HEK293 (cell line): ENCODE results near the gene EBI3.
A peak's percentile ranks its signal among the peaks of the same experiment; 100 is the strongest.

Experiments
- CTCF ChIA-PET: fragments of 350-600 bp; formaldehyde crosslinking; extraction: SDS; loops from one replicate; lab custom pipeline; 2021; ENCODE audit warnings: antibody characterized with exemption; lab: Yijun Ruan, JAX
- POLR2A ChIA-PET: fragments of 300-600 bp; formaldehyde crosslinking; extraction: SDS; loops from one replicate; lab custom pipeline; 2020; ENCODE audit warnings: antibody characterized with exemption, inconsistent platforms; lab: Yijun Ruan, JAX
- H3K27ac ChIP-seq: fragments of 200-500 bp; sonication (Bioruptor generic); 2 replicates; pipeline ENCODE4 v1.5.1; 2014; ENCODE audit warnings: low read depth, low read length, control low read depth, inconsistent platforms; ENCODE audit errors: extremely low read depth
- H3K36me3 ChIP-seq, 2 experiments: fragments of 200-500 bp in 1 of 2; sonication (Bioruptor generic) in 1 of 2; 1 replicate in 1 of 2; 2 replicates in 1 of 2; pipeline ENCODE4 v1.5.1; 2014 to 2017; ENCODE audit warnings: inconsistent platforms in 2 of 2, low read length in 2 of 2; ENCODE audit not compliant: control insufficient read depth in 2 of 2, insufficient read depth in 1 of 2
- H3K4me1 ChIP-seq: fragments of 200-500 bp; sonication (Bioruptor generic); 2 replicates; pipeline ENCODE4 v1.5.1; 2014; ENCODE audit warnings: mild to moderate bottlenecking, low read length, inconsistent platforms; ENCODE audit not compliant: control insufficient read depth, insufficient read depth
- H3K4me3 ChIP-seq: 2 replicates; pipeline ENCODE4 v1.5.1; 2011; ENCODE audit warnings: low read depth, mild to moderate bottlenecking, control low read depth, low read length, moderate library complexity
- H3K9me3 ChIP-seq: fragments of 200-500 bp; sonication (Bioruptor generic); 2 replicates; pipeline ENCODE4 v1.5.1; 2014; ENCODE audit warnings: low read depth, low read length, inconsistent platforms; ENCODE audit not compliant: control insufficient read depth, insufficient read depth
- EGR2 ChIP-seq: fragments of 450-650 bp; formaldehyde crosslinking; IDR thresholded peaks from 2 replicates; pipeline ENCODE4 v1.5.1; 2016; ENCODE audit warnings: low read depth, missing biosample characterization, missing genetic modification characterization
- GLIS1 ChIP-seq: fragments of 450-650 bp; formaldehyde crosslinking; IDR thresholded peaks from 2 replicates; pipeline ENCODE4 v1.5.1; 2016; ENCODE audit warnings: missing biosample characterization, missing genetic modification characterization
- GLIS2 ChIP-seq: fragments of 450-650 bp; formaldehyde crosslinking; IDR thresholded peaks from 2 replicates; pipeline ENCODE4 v1.5.1; 2016; ENCODE audit warnings: missing biosample characterization, missing genetic modification characterization
- HOXC10 ChIP-seq: sonication (generic); formaldehyde crosslinking; IDR thresholded peaks from 2 replicates; pipeline ENCODE4 v1.8.1; 2023; ENCODE audit warnings: mild to moderate bottlenecking, missing genetic modification reagents
- IKZF3 ChIP-seq: fragments of 450-650 bp; IDR thresholded peaks from 2 replicates; pipeline ENCODE4 v1.5.0; 2018; ENCODE audit warnings: missing biosample characterization, mild to moderate bottlenecking, missing genetic modification characterization, moderate library complexity
- PRDM1 ChIP-seq: fragments of 450-650 bp; formaldehyde crosslinking; IDR thresholded peaks from 2 replicates; pipeline ENCODE4; 2016; ENCODE audit warnings: missing biosample characterization, missing genetic modification characterization
- SP2 ChIP-seq: fragments of 450-650 bp; formaldehyde crosslinking; IDR thresholded peaks from 2 replicates; pipeline ENCODE4 v1.5.1; 2016; ENCODE audit warnings: missing biosample characterization, missing genetic modification characterization
- SP3 ChIP-seq: fragments of 450-650 bp; formaldehyde crosslinking; IDR thresholded peaks from 2 replicates; pipeline ENCODE4 v1.5.1; 2016; ENCODE audit warnings: missing biosample characterization, missing genetic modification characterization
- ZBTB11 ChIP-seq: fragments of 450-650 bp; formaldehyde crosslinking; conservative IDR thresholded peaks from 2 replicates; pipeline ENCODE4 v1.5.1; 2016; ENCODE audit warnings: low read depth, missing biosample characterization, missing genetic modification characterization
- ZBTB17 ChIP-seq: fragments of 450-650 bp; formaldehyde crosslinking; IDR thresholded peaks from 2 replicates; pipeline ENCODE4 v1.5.1; 2016; ENCODE audit warnings: missing biosample characterization, missing genetic modification characterization
- ZBTB20 ChIP-seq: fragments of 450-650 bp; formaldehyde crosslinking; IDR thresholded peaks from 2 replicates; pipeline ENCODE4 v1.5.1; 2016; ENCODE audit warnings: missing biosample characterization, missing genetic modification characterization
- ZBTB48 ChIP-seq: fragments of 450-650 bp; formaldehyde crosslinking; IDR thresholded peaks from 2 replicates; pipeline ENCODE4 v1.5.1; 2016; ENCODE audit warnings: missing biosample characterization, missing genetic modification characterization
- ZBTB7A ChIP-seq: fragments of 450-650 bp; formaldehyde crosslinking; IDR thresholded peaks from 2 replicates; pipeline ENCODE4 v1.5.1; 2016; ENCODE audit warnings: low read depth, missing biosample characterization, missing genetic modification characterization
- ZBTB8A ChIP-seq: fragments of 450-650 bp; formaldehyde crosslinking; IDR thresholded peaks from 2 replicates; pipeline ENCODE4 v1.5.1; 2016; ENCODE audit warnings: missing biosample characterization, missing genetic modification characterization
- ZFHX2 ChIP-seq: fragments of 450-650 bp; formaldehyde crosslinking; conservative IDR thresholded peaks from 2 replicates; pipeline ENCODE4 v1.5.1; 2016; ENCODE audit warnings: missing biosample characterization, missing genetic modification characterization
- ZFP3 ChIP-seq: fragments of 450-650 bp; formaldehyde crosslinking; IDR thresholded peaks from 2 replicates; pipeline ENCODE4 v1.5.1; 2016; ENCODE audit warnings: low read depth, missing biosample characterization, missing genetic modification characterization
- ZNF138 ChIP-seq: fragments of 450-650 bp; formaldehyde crosslinking; IDR thresholded peaks from 2 replicates; pipeline ENCODE4 v1.5.1; 2016; ENCODE audit warnings: missing biosample characterization, missing genetic modification characterization, borderline replicate concordance
- ZNF148 ChIP-seq: fragments of 450-650 bp; formaldehyde crosslinking; IDR thresholded peaks from 2 replicates; pipeline ENCODE4 v1.5.0; 2017; ENCODE audit warnings: missing biosample characterization, missing genetic modification characterization, borderline replicate concordance
- ZNF169 ChIP-seq: fragments of 450-650 bp; formaldehyde crosslinking; IDR thresholded peaks from 2 replicates; pipeline ENCODE4 v1.5.1; 2016; ENCODE audit warnings: missing biosample characterization, missing genetic modification characterization
- ZNF175 ChIP-seq: fragments of 450-650 bp; formaldehyde crosslinking; IDR thresholded peaks from 2 replicates; pipeline ENCODE4 v1.5.1; 2016; ENCODE audit warnings: missing biosample characterization, missing genetic modification characterization
- ZNF221 ChIP-seq: fragments of 450-650 bp; formaldehyde crosslinking; IDR thresholded peaks from 2 replicates; pipeline ENCODE4 v1.5.1; 2017; ENCODE audit warnings: missing biosample characterization, missing genetic modification characterization, borderline replicate concordance
- ZNF23 ChIP-seq: fragments of 450-650 bp; formaldehyde crosslinking; IDR thresholded peaks from 2 replicates; pipeline ENCODE4 v1.5.1; 2016; ENCODE audit warnings: missing biosample characterization, missing genetic modification characterization, borderline replicate concordance
- ZNF366 ChIP-seq: fragments of 450-650 bp; formaldehyde crosslinking; conservative IDR thresholded peaks from 2 replicates; pipeline ENCODE4 v1.5.1; 2016; ENCODE audit warnings: missing biosample characterization, missing genetic modification characterization
- ZNF391 ChIP-seq: fragments of 450-650 bp; formaldehyde crosslinking; IDR thresholded peaks from 2 replicates; pipeline ENCODE4 v1.5.1; 2016; ENCODE audit warnings: low read depth, missing biosample characterization, missing genetic modification characterization, borderline replicate concordance
- ZNF423 ChIP-seq: fragments of 450-650 bp; formaldehyde crosslinking; IDR thresholded peaks from 2 replicates; pipeline ENCODE4 v1.5.1; 2016; ENCODE audit warnings: missing biosample characterization, missing genetic modification characterization
- ZNF514 ChIP-seq: fragments of 450-650 bp; formaldehyde crosslinking; IDR thresholded peaks from 2 replicates; pipeline ENCODE4 v1.5.1; 2016; ENCODE audit warnings: missing biosample characterization, missing genetic modification characterization
- ZNF530 ChIP-seq: fragments of 450-650 bp; formaldehyde crosslinking; IDR thresholded peaks from 2 replicates; pipeline ENCODE4 v1.5.1; 2016; ENCODE audit warnings: low read depth, missing biosample characterization, missing genetic modification characterization
- ZNF776 ChIP-seq: fragments of 450-650 bp; formaldehyde crosslinking; IDR thresholded peaks from 2 replicates; pipeline ENCODE4 v1.5.0; 2017; ENCODE audit warnings: missing biosample characterization, missing genetic modification characterization, borderline replicate concordance
- ZNF777 ChIP-seq: fragments of 450-650 bp; formaldehyde crosslinking; IDR thresholded peaks from 2 replicates; pipeline ENCODE4 v1.5.1; 2017; ENCODE audit warnings: missing biosample characterization, missing genetic modification characterization, borderline replicate concordance
- ZNF785 ChIP-seq: fragments of 450-650 bp; formaldehyde crosslinking; IDR thresholded peaks from 2 replicates; pipeline ENCODE4 v1.5.1; 2016; ENCODE audit warnings: missing biosample characterization, missing genetic modification characterization

Gene EBI3

GRCh38 chr19:4183967-4184717 is 45.2 kb upstream of the EBI3 start (continued):
- TF ChIP-seq ZNF148 = no peak
- TF ChIP-seq SP3 = 0 out of 2 replicates have a peak, but pooled peaks have one; percentile 34
- TF ChIP-seq ZNF514 (tag by site-specific recombination) = no peak
- TF ChIP-seq GLIS1 (tag by site-specific recombination) = peak; percentile 90
- no peak for TF ChIP-seq PRDM1 (tag by site-specific recombination)
- no peak for TF ChIP-seq ZNF169 (tag by site-specific recombination)
- peak; percentile 31; the same call in 1 of the 2 replicates for TF ChIP-seq ZBTB8A
- TF ChIP-seq ZNF23 (tag by site-specific recombination) = no peak
- peak; percentile 39 for TF ChIP-seq GLIS2
- peak; percentile 71 for TF ChIP-seq IKZF3 (tag by site-specific recombination)
- TF ChIP-seq ZNF776 = no peak
- TF ChIP-seq ZBTB48 (tag by site-specific recombination) = no peak; the same call in none of the 2 replicates
- no peak for TF ChIP-seq ZFP3
- TF ChIP-seq HOXC10 = no peak
- no peak for TF ChIP-seq ZNF785 (tag by site-specific recombination)
- peak; percentile 39; the same call in 1 of the 2 replicates for TF ChIP-seq ZBTB11 (tag by site-specific recombination)
- peak; percentile 31 for TF ChIP-seq SP2 (tag by site-specific recombination)
- TF ChIP-seq ZNF138 (tag by site-specific recombination) = no peak
- peak; percentile 54 for TF ChIP-seq ZFHX2 (tag by site-specific recombination)

GRCh38 chr19:4184718-4185352 is 44.5 kb upstream of the EBI3 start:
- peaks cover 0 to 9% of the 10 kb centered on the region in 2 experiments; a peak in 2 of 3 replicates for H3K36me3 ChIP-seq
- TF ChIP-seq ZNF221 (tag by site-specific recombination) (no peak), ZNF391 (tag by site-specific recombination) (no peak), EGR2 (tag by site-specific recombination) (peak; percentile 99), ZBTB7A (peak; percentile 36; the same call in 1 of the 2 replicates), ZFHX2 (tag by site-specific recombination) (peak; percentile 98), ZNF530 (no peak), ZNF366 (tag by site-specific recombination) (peak; percentile 96), ZBTB20 (tag by site-specific recombination) (no peak), ZNF175 (tag by site-specific recombination) (no peak), ZNF423 (tag by site-specific recombination) (no peak), ZNF777 (tag by site-specific recombination) (0 out of 2 replicates have a peak, but pooled peaks have one; percentile 6), ZBTB17 (tag by site-specific recombination) (peak; percentile 20; the same call in 1 of the 2 replicates)
- ChIA-PET POLR2A (interaction anchor here (1.1 kb wide), 1 partner anchor 200 kb away, joined by 5 read pairs; the partner anchor contains the start of gene EEF2), CTCF (interaction anchor here (0.7 to 0.9 kb wide), 3 partner anchors 51 to 197 kb away, joined by 3 read pairs; no protein-coding TSS in a partner anchor)
- no peaks in the 10 kb centered on the region for H3K4me1 ChIP-seq
- H3K9me3 ChIP-seq = no peaks in the 10 kb centered on the region
- H3K27ac ChIP-seq = no peak overlapping the region
- H3K4me3 ChIP-seq = no peak overlapping the region
